ENCODE data around the gene DHODH.

GRCh38 chr16:72044825-72045359 lies 36.3 kb downstream of the DHODH start:
- TF ChIP-seq EP300 (IDR thresholded peaks at IDR 0.05) (no peak), CTCF (IDR thresholded peaks at IDR 0.05) (no peak)

Data from tibial nerve (tissue), 4 donors.